Stimulated activated CD4-positive, alpha-beta T cell treated with anti-CD3 and anti-CD28 coated beads, Interleukin-2, amount 100 ng/mL, for 24 hours (primary cell): Measurements from ENCODE around the gene GIPC3.
"Not testable (repeated sequence)": the region's sequence is repeated elsewhere in the genome, so short reads cannot be mapped to it uniquely, and the experiment has no call there.

Experiments
- DNase-seq, 2 donors: peaks; one replicate each; pipeline ENCODE4 v3.0.0-alpha.2; 2020

The GIPC3 gene

GRCh38 chr19:3578390-3578789 is 6.9 kb upstream of the GIPC3 start:
- DNase-seq, result no peak

GRCh38 chr19:3580156-3580934 is 4.9 kb upstream of the GIPC3 start:
- DNase-seq, result no peak

- DNase-seq, result not testable (repeated sequence)
Observed at GRCh38 chr19:3581792-3582191, 3.5 kb upstream of the GIPC3 start.

- not testable (repeated sequence) for DNase-seq
Observed at GRCh38 chr19:3584036-3584802, 1.1 kb upstream of the GIPC3 start.

- DNase-seq, result peak; percentile 54 to 60
Observed at GRCh38 chr19:3586127-3586626, 899 bp downstream of the GIPC3 start.

GRCh38 chr19:3586707-3587346 is 1.5 kb downstream of the GIPC3 start:
- DNase-seq, result no peak

- DNase-seq, result no peak
Observed at GRCh38 chr19:3589439-3589838, 4.2 kb downstream of the GIPC3 start.

- DNase-seq, result no peak
Observed at GRCh38 chr19:3589949-3590348, 4.7 kb downstream of the GIPC3 start.

- DNase-seq, result no peak
Observed at GRCh38 chr19:3590991-3591659, 5.8 kb downstream of the GIPC3 start.

- no peak for DNase-seq
Observed at GRCh38 chr19:3591876-3592613, 6.8 kb downstream of the GIPC3 start.

- DNase-seq, result no peak
Observed at GRCh38 chr19:3593156-3593555, 7.9 kb downstream of the GIPC3 start.

GRCh38 chr19:3595521-3596061 is 10.3 kb downstream of the GIPC3 start:
- DNase-seq, result no peak

GRCh38 chr19:3599776-3600187 is 14.5 kb downstream of the GIPC3 start:
- DNase-seq, result no peak

- no peak for DNase-seq
Observed at GRCh38 chr19:3601021-3601420, 15.7 kb downstream of the GIPC3 start.

GRCh38 chr19:3603121-3603811 is 18.0 kb downstream of the GIPC3 start:
- no peak for DNase-seq

GRCh38 chr19:3604227-3604986 is 19.1 kb downstream of the GIPC3 start:
- DNase-seq, result no peak

- DNase-seq, result peak in 1 of 2 donors; percentile 27
Observed at GRCh38 chr19:3604987-3605343, 19.7 kb downstream of the GIPC3 start.

GRCh38 chr19:3605361-3605760 is 20.1 kb downstream of the GIPC3 start:
- no peak for DNase-seq

GRCh38 chr19:3605770-3606169 is 20.5 kb downstream of the GIPC3 start:
- no peak for DNase-seq

- DNase-seq, result peak in 1 of 2 donors; percentile 32
Observed at GRCh38 chr19:3606174-3606689, 21.0 kb downstream of the GIPC3 start.
